GDM1 (cell line): ENCODE results near the gene CRELD1.

Experiments used
- DNase-seq: peaks from one replicate; lab custom pipeline; 2025; lab: John Stamatoyannopoulos, UW

Gene CRELD1

DNA sequence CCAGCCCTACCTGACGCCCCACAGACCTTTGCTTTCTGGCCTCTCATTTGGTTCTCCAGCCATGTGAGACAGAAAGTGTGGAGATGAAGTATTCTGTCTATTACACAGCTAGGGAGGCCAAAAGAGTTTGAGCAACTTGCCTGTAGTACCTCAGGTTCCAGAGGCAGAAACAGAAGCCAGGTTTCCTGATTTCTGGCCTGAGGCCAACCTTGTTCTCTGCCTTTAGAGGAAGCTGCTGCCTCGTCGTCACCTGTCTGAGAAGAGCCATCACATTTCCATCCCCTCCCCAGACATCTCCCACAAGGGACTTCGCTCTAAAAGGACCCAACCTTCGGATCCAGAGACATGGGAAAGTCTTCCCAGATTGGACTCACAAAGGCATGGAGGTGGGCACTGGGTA is 27.2 kb upstream of the CRELD1 start:
- no peak for DNase-seq

DNA sequence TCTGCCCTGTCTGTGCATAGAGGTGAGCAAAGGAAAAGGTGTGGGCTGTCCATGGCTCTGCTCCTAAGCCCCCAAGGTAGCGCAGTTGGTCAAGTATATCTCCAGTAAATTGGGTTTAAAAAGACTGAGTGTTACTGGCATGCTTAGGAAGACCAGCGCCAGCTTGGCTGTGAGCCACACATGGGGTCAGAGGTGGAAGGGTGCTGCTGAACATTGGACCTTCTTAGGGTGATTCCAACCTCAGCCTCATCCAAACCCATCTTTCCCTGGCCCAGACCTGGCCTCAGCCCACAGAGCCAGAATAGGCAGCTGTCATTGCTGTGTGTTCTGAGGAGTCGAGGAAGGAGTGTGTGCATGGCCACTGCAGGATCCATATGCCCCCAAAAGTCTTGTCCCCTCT is 25.3 kb upstream of the CRELD1 start:
- DNase-seq = no peak

DNA sequence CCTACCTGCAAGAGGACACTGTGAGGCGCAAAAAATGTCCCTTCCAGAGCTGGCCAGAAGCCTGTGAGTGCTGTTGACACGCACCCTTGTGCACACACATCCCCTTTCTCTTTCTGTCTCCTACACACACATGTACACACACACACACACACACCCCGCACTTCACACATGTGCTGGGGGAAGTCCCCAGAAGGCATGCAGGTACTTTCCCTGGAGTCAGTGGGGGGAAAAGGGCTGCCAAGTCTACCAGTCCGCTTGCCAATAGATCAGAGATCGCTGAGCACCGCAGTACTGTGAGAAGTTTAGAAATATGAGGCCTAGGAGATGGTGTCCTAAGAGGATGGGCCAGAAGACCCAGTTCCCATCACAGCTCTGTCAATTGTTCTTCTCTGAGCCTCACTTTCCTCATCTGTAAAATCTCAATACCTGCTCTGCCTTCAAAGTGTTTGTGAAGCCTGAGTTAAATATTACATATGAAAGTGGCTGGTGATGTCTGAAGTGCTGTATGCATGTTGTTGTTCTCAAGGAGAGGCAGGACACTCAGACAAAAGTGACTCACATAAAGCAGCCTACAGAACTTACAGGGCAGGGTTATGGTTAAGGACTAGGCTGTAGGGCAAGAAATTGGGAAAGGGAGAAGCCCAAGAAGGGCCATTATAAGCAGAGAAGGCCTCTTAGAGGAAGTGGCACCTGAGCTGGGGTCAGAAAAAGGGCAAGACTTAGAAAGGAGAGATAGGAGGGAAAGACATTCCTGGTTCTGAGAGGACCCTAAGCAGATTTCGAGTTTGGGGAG is 24.2 kb upstream of the CRELD1 start:
- no peak for DNase-seq

DNA sequence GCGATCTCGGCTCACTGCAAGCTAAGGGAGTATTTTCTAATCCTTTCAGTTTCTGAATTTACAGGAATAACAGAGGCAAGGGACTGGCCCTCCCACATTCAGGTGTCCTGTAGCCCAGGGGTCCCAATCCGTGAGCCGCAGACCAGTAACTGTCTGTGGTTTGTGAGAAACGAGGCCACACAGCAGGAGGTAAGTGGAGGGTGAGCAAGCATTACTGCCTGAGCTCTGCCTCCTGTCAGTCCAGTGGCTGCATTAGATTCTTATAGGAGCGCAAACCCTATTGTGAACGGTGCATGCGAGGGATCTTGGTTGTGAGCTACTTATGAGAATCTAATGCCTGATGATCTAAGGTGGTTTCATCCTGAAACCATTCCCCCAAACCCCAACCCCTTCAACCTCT is 21.8 kb upstream of the CRELD1 start:
- DNase-seq = no peak

DNA sequence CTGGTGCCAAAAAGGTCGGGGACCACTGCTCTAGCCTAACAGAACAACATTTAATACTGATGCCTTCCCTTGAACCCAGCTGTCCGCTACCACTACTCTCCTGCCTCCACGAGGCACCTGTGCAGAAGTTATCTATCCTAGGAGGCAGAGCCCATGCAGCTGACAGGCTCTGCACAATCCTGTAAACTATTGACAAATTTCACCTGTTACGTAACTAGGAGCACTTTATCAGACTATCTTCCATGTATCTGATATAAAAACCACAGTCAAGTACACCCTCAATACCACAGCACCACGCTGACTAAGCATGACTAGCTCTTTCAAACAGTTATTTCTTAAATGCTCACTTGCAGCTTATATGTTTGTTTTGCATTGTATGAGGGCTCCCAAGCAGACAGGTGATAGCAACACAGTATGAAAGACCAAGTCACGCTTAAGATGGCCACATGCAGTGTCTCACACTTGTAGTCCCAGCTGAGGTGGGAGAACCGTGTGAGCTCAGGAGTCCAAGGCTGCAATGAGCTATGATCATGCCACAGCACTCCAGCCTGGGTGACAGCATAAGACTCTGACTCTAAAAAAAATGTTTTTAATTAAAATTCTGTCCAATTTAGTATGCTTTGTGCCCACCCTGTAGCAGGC is 21.2 kb upstream of the CRELD1 start:
- DNase-seq = no peak

DNA sequence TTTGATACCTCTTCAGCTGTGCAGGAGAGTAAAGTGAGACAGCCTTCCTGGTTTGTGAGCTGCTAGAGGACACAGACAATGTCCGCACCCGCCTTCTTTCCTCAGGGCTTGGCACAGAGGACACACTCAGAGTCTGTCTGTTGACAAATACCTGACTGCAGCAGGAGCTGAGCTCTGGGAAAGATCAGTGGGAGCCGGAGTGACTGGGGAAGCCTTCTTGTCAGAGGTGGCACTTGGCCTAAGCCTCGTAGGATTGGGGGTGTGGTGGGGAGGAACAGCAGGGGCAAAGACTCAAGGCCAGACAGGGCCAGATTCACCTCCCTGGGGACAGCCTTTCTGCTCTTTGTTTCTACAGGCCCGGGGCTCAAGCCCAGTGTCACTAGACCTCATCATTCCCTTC is 20.0 kb upstream of the CRELD1 start:
- no peak for DNase-seq

DNA sequence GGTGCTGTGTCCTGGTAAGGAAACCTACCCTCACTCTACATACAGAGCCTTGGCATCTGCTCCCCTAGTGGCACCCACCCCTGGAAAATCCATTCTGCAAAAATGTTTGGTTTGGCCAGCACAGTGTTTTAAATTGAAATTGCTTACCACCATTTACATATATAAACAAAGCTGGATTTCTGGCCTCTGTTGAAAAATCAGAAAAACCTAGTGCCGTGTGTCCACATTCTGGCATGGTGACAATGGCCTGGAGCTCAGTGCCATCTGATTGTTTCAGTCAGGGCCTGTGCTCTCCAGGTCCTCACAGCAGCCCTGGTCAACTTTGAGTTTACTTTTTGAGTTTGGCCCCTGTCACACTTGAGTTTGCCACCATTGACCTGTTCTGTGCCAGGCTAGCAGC is 19.6 kb upstream of the CRELD1 start:
- no peak for DNase-seq

DNA sequence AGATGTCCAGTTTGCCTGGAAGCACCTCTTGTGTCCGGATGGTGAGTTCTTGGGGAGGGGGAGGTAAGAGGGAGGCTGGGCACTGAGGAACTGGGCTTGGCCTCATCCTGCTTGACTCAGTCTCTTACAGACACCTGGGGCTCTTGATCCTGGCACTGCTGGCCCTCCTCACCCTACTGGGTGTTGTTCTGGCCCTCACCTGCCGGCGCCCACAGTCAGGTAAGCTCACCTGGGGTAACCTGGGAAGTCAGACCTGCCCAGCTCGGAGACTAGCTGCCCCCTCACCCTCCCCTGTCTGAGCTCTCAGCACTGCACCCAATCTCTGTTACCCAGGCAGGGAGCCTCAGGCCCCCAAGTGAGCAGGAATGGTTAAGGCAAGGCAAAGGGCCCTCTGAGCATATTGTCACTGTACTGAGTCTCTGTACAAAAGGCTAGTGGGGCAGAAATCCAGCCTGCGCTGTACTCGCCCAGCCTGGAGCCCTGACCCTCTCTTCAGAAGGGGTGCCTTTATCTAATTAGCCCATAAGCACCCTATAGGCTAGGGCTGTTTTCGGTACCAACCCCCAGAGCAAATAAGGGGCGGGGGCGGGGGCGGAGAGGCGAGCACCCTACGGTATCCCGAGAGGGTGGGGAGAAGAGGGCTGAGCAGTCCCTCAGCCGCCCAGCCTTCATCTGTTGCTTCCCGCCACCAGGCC is 18.9 kb upstream of the CRELD1 start:
- no peak for DNase-seq

DNA sequence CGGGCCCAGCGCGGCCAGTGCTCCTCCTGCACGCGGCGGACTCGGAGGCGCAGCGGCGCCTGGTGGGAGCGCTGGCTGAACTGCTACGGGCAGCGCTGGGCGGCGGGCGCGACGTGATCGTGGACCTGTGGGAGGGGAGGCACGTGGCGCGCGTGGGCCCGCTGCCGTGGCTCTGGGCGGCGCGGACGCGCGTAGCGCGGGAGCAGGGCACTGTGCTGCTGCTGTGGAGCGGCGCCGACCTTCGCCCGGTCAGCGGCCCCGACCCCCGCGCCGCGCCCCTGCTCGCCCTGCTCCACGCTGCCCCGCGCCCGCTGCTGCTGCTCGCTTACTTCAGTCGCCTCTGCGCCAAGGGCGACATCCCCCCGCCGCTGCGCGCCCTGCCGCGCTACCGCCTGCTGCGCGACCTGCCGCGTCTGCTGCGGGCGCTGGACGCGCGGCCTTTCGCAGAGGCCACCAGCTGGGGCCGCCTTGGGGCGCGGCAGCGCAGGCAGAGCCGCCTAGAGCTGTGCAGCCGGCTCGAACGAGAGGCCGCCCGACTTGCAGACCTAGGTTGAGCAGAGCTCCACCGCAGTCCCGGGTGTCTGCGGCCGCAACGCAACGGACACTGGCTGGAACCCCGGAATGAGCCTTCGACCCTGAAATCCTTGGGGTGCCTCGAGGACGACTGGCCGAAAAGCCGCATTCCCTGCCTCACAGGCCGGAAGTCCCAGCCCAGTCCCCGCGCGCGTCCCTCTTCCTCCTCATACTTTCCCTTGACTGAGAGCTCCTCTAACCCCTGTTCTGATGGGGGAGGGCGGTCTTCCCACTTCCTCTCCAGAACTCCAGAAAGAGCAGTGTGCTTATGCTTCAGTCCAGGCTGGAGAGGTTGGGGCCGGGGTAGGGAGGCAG is 18.1 kb upstream of the CRELD1 start:
- DNase-seq = no peak

DNA sequence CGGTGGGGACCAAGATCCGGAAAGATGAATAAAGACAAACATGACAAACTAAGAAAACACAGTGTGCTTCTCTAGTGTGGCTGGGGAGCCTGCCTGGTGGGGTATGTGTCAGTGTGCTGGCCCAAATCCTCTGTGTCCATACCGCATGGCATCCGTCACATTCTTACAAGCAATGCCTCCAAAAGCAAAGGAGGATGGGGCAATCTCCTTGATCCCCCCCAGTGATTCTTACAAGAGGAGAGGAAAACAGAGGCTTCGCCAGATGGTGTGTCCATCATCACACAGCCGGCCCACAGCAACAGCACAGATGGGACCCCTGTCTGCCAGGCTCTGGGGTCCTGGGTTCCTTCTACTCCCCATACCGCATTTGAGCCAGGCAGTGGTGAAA is 17.3 kb upstream of the CRELD1 start:
- no peak for DNase-seq

DNA sequence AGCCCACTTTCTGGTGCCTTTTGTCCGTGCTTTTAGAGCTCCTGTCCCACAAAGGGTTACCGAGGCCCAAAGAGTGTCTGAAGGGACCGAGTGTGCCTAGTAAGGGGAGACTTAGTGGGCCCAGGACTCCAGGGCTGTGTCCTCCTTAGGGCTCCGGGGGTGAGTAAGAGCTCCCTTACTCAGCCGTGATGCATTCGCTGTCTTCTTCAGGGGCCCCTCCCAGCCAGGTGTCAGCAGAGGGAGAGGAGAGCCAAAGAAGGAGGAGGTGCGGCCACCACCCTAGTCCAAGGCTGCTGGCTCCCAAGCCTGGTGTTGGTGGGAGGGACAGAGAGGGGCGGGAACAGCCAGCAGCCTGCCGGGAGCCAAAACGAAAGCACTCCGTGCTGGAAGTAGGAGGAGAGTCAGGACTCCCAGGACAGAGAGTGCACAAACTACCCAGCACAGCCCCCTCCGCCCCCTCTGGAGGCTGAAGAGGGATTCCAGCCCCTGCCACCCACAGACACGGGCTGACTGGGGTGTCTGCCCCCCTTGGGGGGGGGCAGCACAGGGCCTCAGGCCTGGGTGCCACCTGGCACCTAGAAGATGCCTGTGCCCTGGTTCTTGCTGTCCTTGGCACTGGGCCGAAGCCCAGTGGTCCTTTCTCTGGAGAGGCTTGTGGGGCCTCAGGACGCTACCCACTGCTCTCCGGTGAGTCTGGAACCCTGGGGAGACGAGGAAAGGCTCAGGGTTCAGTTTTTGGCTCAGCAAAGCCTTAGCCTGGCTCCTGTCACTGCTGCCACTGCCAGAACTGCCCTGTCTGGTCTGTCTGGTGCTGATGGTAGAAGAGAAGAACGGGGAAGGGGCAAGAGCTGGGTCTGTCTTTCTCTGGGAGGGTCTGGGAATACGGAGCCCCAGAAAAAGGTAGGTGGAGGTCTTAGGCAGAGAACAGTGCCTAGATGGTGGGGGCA is 16.6 kb upstream of the CRELD1 start, which contains the start of gene IL17RC:
Gene IL17RC (plus strand): TSS at position 365 of the 947 bp plus-strand sequence. CDS start 218 bp downstream, at position 583.
- DNase-seq = no peak

DNA sequence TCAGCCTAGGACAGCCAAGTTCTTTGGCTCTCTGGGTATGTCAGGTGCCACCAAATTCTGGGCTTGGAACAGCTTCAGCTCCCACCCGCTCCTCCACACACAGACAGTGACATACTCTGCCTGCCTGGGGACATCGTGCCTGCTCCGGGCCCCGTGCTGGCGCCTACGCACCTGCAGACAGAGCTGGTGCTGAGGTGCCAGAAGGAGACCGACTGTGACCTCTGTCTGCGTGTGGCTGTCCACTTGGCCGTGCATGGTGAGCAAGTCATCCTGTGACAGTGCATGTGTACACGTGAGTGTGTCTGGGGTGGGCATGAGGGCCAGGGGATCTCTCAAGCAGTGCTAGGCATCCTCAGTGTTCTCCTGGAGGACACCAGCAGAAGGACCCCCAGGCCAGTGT is 15.8 kb upstream of the CRELD1 start:
- no peak for DNase-seq

DNA sequence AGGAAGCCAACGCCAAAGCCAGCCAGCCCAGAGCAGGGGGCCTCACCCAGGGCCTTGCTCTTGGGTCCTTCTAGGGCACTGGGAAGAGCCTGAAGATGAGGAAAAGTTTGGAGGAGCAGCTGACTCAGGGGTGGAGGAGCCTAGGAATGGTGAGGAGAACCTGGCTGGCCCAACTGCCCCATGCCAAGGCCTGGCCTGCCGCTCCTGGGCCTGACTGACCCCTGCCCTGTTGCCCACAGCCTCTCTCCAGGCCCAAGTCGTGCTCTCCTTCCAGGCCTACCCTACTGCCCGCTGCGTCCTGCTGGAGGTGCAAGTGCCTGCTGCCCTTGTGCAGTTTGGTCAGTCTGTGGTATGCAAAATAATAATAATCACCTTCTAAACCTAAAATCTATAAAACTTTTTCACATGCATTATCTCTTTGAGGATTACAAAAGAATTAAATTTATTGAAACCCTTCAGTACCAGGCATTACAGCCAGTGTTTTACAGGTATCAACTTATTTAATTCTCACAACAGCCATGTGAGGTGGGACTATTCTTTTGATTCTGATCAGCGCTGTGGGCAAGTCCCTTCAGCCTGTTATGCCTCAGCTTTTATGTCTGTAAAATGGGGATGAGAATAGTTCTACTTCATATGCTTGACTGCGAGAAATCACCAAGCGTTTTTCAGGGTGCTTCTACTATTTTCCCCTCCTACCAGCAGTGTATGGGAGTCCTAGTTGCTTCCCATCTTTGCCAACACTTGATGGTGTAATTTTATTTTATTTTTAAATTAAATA is 15.2 kb upstream of the CRELD1 start:
- DNase-seq = no peak

DNA sequence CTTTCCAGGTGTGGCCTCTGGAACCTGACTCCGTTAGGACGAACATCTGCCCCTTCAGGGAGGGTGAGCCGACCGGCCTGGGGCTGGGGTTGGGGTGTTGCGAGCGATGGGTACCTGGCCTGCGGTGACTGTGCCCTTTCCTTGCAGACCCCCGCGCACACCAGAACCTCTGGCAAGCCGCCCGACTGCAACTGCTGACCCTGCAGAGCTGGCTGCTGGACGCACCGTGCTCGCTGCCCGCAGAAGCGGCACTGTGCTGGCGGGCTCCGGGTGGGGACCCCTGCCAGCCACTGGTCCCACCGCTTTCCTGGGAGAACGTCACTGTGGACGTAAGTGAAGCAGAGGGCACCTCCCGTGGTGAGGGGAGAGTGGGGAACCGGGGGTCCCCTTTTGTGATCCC is 5.5 kb upstream of the CRELD1 start:
- no peak for DNase-seq

DNA sequence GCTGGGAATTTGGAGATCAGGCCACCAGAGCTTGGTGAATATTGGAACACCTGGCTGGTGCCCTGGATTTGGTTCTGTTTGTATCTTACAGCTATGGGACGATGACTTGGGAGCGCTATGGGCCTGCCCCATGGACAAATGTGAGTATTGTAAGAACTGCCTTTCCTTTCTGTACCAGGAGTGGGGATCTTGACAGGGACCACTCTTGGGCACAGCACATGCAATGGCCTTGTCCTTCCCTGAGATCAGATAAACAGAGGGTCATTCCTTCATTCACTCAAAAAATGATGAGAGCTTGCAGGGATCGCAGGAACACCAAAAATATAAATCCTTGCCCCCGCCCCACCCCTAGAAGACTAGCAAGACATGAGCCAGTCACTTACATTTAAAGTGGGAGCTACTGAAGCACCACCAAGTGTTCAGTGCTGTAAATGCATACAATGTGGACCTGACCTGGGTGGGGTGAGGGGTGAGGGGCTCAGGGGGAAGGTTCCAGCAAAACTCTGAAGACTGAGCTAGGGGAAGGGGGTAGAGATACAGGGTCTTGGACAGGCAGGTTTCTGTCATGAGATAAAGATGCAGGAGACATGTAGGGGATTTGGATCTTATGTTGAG is 2.7 kb upstream of the CRELD1 start:
- DNase-seq = peak; percentile 20

DNA sequence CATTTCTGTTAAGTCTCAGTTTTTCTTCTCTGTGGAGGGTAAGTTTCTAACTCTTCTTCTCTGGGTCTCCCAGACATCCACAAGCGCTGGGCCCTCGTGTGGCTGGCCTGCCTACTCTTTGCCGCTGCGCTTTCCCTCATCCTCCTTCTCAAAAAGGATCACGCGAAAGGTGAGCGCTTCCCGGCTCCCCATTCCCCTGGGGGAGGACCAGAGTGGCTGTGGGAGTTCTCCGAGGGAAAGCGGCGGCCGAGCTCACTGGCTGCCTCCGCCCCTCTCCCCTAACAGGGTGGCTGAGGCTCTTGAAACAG is 1.1 kb upstream of the CRELD1 start:
- no peak for DNase-seq

DNA sequence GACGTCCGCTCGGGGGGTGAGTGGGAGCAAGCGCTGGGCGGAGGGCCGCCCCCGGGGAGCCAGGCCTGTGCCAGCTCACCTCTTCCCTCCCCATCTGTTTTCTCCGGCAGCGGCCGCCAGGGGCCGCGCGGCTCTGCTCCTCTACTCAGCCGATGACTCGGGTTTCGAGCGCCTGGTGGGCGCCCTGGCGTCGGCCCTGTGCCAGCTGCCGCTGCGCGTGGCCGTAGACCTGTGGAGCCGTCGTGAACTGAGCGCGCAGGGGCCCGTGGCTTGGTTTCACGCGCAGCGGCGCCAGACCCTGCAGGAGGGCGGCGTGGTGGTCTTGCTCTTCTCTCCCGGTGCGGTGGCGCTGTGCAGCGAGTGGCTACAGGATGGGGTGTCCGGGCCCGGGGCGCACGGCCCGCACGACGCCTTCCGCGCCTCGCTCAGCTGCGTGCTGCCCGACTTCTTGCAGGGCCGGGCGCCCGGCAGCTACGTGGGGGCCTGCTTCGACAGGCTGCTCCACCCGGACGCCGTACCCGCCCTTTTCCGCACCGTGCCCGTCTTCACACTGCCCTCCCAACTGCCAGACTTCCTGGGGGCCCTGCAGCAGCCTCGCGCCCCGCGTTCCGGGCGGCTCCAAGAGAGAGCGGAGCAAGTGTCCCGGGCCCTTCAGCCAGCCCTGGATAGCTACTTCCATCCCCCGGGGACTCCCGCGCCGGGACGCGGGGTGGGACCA is 632 bp upstream of the CRELD1 start:
- peak; percentile 85 for DNase-seq

DNA sequence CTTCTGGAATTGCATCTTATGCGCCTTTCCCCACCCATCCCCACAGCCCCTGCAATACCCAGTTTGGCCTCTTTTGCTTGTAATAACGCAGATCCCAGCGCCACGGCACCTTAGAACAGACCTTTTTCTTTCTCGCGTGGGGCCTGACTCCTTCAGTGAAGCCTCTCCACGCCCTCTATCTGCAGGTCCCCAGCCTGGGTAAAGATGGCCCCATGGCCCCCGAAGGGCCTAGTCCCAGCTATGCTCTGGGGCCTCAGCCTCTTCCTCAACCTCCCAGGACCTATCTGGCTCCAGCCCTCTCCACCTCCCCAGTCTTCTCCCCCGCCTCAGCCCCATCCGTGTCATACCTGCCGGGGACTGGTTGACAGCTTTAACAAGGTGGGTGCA is 594 bp downstream of the CRELD1 start:
- DNase-seq = no peak

DNA sequence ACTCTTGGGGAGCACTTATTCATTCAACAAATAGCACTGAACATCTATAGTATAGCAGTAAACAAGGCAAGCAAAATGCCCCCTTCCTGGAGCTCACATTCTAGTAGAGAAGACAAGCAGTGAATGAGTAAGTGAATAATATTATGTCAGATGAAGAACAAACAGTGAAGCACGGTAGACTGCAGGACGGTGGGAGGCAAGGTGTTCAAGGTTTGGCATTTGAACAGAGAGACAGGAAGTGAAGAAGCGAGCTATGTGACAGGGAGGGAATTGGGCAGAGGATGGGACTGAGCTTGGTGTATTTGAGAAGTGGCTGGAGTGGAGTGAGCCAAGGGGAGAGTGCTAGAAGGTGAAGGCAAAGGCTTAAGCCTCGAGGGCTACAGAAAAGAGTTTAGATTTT is 1.4 kb downstream of the CRELD1 start:
- DNase-seq = no peak
